LNCaP clone FGC (cell line): Measurements from ENCODE around the gene SNTN.

Experiments used
- DNase-seq: peaks from one replicate; pipeline ENCODE4 v3.0.0-alpha.2; 2011; ENCODE audit warnings: low read depth
- H3K4me3 ChIP-seq: 2 replicates; pipeline ENCODE4 v1.5.1; 2011; ENCODE audit warnings: mild to moderate bottlenecking, low read depth, low read length, control low read depth
- TF ChIP-seq, protein P1 (sequence below): IDR thresholded peaks from 2 replicates; pipeline ENCODE4 v1.5.1; 2012; ENCODE audit warnings: mild to moderate bottlenecking; ENCODE audit not compliant: control insufficient read depth, insufficient read depth; ENCODE audit errors: extremely low read depth

SNTN gene

DNA sequence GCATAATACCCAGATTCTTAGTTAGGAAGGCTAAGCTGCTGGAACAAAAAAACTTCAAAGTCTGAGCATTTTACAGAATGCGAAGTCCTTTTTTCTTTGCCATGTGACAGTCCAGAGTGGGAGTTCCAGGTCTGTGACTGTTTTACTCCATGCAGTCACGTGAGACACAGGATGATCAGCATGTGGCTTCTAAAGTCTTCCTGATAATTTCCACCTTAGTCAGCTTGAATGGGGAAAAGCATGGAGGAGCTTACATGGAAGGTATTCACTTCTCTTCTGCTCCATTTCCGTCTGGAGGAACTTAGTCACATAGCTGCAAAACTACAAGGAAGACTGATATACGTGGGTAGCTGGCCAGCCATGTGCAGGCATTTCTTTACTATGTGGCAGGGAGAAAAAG, 1.7 kb downstream of the SNTN start:
- no peak for DNase-seq

DNA sequence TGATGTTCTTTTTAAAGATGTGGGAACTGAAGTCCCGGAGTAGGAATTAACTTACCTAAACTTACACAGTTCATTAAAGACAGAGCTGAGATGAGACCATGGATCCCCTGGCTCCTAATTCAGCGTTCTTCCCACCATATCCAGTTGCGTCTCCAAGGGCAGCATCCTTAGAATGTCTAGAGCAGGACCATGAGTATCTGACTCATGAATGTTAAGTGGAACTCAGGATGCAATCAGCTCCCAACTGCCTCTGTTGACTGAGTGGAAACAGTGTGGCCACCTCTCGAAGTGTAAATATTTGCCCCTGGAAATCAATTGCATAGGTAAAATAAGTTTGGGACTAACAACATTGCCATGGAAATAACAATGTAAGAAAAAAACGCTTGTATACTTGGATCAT, 2.5 kb downstream of the SNTN start:
- no peak for DNase-seq
- TF ChIP-seq, protein P1, sequence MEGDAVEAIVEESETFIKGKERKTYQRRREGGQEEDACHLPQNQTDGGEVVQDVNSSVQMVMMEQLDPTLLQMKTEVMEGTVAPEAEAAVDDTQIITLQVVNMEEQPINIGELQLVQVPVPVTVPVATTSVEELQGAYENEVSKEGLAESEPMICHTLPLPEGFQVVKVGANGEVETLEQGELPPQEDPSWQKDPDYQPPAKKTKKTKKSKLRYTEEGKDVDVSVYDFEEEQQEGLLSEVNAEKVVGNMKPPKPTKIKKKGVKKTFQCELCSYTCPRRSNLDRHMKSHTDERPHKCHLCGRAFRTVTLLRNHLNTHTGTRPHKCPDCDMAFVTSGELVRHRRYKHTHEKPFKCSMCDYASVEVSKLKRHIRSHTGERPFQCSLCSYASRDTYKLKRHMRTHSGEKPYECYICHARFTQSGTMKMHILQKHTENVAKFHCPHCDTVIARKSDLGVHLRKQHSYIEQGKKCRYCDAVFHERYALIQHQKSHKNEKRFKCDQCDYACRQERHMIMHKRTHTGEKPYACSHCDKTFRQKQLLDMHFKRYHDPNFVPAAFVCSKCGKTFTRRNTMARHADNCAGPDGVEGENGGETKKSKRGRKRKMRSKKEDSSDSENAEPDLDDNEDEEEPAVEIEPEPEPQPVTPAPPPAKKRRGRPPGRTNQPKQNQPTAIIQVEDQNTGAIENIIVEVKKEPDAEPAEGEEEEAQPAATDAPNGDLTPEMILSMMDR: no peak
- no peak overlapping the region for H3K4me3 ChIP-seq

More for the DNA sequence above, 1.7 kb downstream of the SNTN start:
- H3K4me3 ChIP-seq: no peak overlapping the region
- TF ChIP-seq, protein P1: no peak

DNA sequence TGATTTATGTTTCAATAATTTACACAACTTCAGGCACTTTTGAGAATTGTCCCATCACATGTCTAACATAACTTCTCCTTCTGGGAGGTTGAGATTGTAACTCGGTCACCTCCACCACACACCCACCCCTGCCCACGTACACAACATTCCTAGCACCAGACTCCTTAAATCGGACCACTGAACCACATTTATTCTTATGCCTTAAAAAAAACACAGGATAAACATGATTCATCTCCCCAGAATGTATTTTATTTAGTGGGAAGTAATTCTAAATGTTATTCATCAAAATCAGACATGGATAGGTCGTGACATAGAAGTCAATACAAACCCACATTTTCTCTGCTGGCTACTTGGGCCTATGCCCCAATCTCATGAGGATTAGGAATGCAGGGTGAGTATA, 3.0 kb downstream of the SNTN start:
- no peak overlapping the region for H3K4me3 ChIP-seq
- TF ChIP-seq, protein P1: no peak
- no peak for DNase-seq

DNA sequence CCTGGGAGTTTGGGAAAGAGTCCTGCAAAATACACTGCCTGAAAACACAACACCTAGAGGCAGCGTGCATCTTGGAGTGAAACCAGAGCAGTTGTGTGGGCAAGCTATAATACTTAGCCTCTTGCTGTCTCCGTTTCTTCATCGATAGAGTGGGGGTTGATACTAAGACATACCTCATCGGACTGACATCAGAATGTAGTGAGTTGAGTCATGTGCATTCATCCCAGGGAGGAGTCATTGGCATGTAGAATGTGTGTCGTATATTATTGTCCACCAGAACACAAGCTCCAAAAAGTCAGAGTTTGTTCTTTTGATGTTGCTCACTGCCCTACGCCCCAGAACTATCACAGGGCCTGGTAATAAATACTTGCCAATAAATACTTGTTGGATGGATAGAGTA, 4.3 kb downstream of the SNTN start:
- TF ChIP-seq, protein P1: no peak
- DNase-seq: no peak
- no peak overlapping the region for H3K4me3 ChIP-seq

GRCh38 chr3:63661242-63661641, 8.8 kb downstream of the SNTN start:
- H3K4me3 ChIP-seq: no peak overlapping the region
- TF ChIP-seq, protein P1: no peak
- DNase-seq: no peak

GRCh38 chr3:63662011-63662410, 9.5 kb downstream of the SNTN start:
- DNase-seq: no peak
- TF ChIP-seq, protein P1: no peak
- no peak overlapping the region for H3K4me3 ChIP-seq

- no peak for DNase-seq
- H3K4me3 ChIP-seq: no peak overlapping the region
- TF ChIP-seq, protein P1: peak; percentile 41
These were observed 10.0 kb downstream of the SNTN start for GRCh38 chr3:63662500-63662899.
